WTC11 (cell line): ENCODE results near the gene TMEM108. TPM values are rescaled to one million over a fixed set of nuclear protein-coding genes. Genes with fewer than 3 reads are reported as not detected.

Experiments
- ATAC-seq: fragments of 200-7000 bp; cut with Tn5 transposase; 2 replicates; pipeline ENCODE4 v1.10.0; 2021; ENCODE audit warnings: mild to moderate bottlenecking, moderate library complexity
- CTCF ChIA-PET: fragments of 300-600 bp; sonication (Branson Sonifier 250); formaldehyde crosslinking; loops from one replicate; lab custom pipeline; 2021; ENCODE audit warnings: antibody characterized with exemption; lab: Charles Lee
- POLR2A ChIA-PET: fragments of 350-600 bp; sonication (Branson Sonifier 250); formaldehyde crosslinking; loops from one replicate; lab custom pipeline; 2021; ENCODE audit warnings: antibody characterized with exemption; lab: Charles Lee
- DNase-seq: peaks from one replicate; pipeline ENCODE4 v3.0.0; 2021; ENCODE audit warnings: low spot score
- H3K27ac Mint-ChIP-seq: 2 replicates; pipeline ENCODE4 v1.8.0; 2021; ENCODE audit warnings: mixed read lengths
- H3K27me3 Mint-ChIP-seq: 2 replicates; pipeline ENCODE4 v1.8.0; 2021; ENCODE audit warnings: low read depth, mild to moderate bottlenecking, moderate library complexity, mixed read lengths
- H3K36me3 Mint-ChIP-seq: 2 replicates; pipeline ENCODE4 v1.8.0; 2021; ENCODE audit warnings: mixed read lengths
- H3K4me1 Mint-ChIP-seq: 2 replicates; pipeline ENCODE4 v1.8.0; 2022; ENCODE audit warnings: mixed read lengths
- H3K4me3 Mint-ChIP-seq: 2 replicates; pipeline ENCODE4 v1.8.0; 2021; ENCODE audit warnings: mild to moderate bottlenecking, moderate library complexity, mixed read lengths
- H3K9me3 Mint-ChIP-seq: 2 replicates; pipeline ENCODE4 v1.8.0; 2021; ENCODE audit warnings: mixed read lengths
- CBFB ChIP-seq: sonication (generic); formaldehyde crosslinking; IDR thresholded peaks from 2 replicates; pipeline ENCODE4 v1.8.1; 2022; ENCODE audit warnings: mild to moderate bottlenecking, low read depth, missing genetic modification reagents
- EMX1 ChIP-seq: fragments of 250-450 bp; sonication (Bioruptor Pico); IDR thresholded peaks from 2 replicates; pipeline ENCODE4 v1.8.0; 2021; ENCODE audit warnings: mild to moderate bottlenecking
- FOXK1 ChIP-seq: sonication (generic); formaldehyde crosslinking; IDR thresholded peaks from 2 replicates; pipeline ENCODE4 v1.8.0; 2022; ENCODE audit warnings: mild to moderate bottlenecking, moderate library complexity, missing genetic modification reagents
- KAT7 ChIP-seq: sonication (generic); formaldehyde crosslinking; IDR thresholded peaks from 2 replicates; pipeline ENCODE4 v1.8.1; 2023; ENCODE audit warnings: missing genetic modification reagents, mild to moderate bottlenecking, borderline replicate concordance
- RELA ChIP-seq: sonication (generic); formaldehyde crosslinking; IDR thresholded peaks from 2 replicates; pipeline ENCODE4 v1.8.1; 2022; ENCODE audit warnings: missing genetic modification reagents, mild to moderate bottlenecking, borderline replicate concordance
- RORB ChIP-seq: fragments of 250-450 bp; sonication (Bioruptor Pico); IDR thresholded peaks from 2 replicates; pipeline ENCODE4 v1.9.0; 2021; ENCODE audit warnings: mild to moderate bottlenecking
- SMAD4 ChIP-seq: sonication (generic); formaldehyde crosslinking; IDR thresholded peaks from 2 replicates; pipeline ENCODE4 v1.8.0; 2022; ENCODE audit warnings: mild to moderate bottlenecking, missing genetic modification reagents
- SOX15 ChIP-seq: fragments of 250-450 bp; sonication (Bioruptor Pico); IDR thresholded peaks from 2 replicates; pipeline ENCODE4 v1.9.0; 2021; ENCODE audit warnings: mild to moderate bottlenecking
- SP1 ChIP-seq: sonication (generic); formaldehyde crosslinking; conservative IDR thresholded peaks from 2 replicates; pipeline ENCODE4 v1.8.1; 2022; ENCODE audit warnings: missing genetic modification reagents
- ZNF263 ChIP-seq: sonication (generic); formaldehyde crosslinking; IDR thresholded peaks from 2 replicates; pipeline ENCODE4 v1.8.1; 2022; ENCODE audit warnings: low read depth, mild to moderate bottlenecking, moderate library complexity, missing genetic modification reagents
- total RNA-seq: library from RNA; stranded (reverse); gene quantifications from 3 replicates; pipeline ENCODE4 v1.2.3, GENCODE V29; 2021
- TF ChIP-seq, protein P1 (sequence below): sonication (generic); formaldehyde crosslinking; IDR thresholded peaks from 2 replicates; pipeline ENCODE4 v1.8.0; 2023; ENCODE audit warnings: missing genetic modification reagents, mild to moderate bottlenecking, borderline replicate concordance
- TF ChIP-seq, protein P2 (sequence below): sonication (generic); formaldehyde crosslinking; IDR thresholded peaks from 2 replicates; pipeline ENCODE4 v1.8.1; 2022; ENCODE audit warnings: low read depth, missing genetic modification reagents, borderline replicate concordance
- TF ChIP-seq, protein P3 (sequence below): fragments of 250-450 bp; sonication (Bioruptor Pico); IDR thresholded peaks from 2 replicates; pipeline ENCODE4 v1.9.0; 2021; ENCODE audit warnings: moderate library complexity, mild to moderate bottlenecking, inconsistent platforms, borderline replicate concordance
- TF ChIP-seq, protein P4 (sequence below): sonication (generic); formaldehyde crosslinking; IDR thresholded peaks from 2 replicates; pipeline ENCODE4 v1.8.0; 2022; ENCODE audit warnings: mild to moderate bottlenecking, missing genetic modification reagents
- TF ChIP-seq, protein P5 (sequence below): sonication (generic); formaldehyde crosslinking; IDR thresholded peaks from 2 replicates; pipeline ENCODE4 v1.8.0; 2023; ENCODE audit warnings: mild to moderate bottlenecking, missing genetic modification reagents
- TF ChIP-seq, protein P6 (sequence below): sonication (generic); formaldehyde crosslinking; IDR thresholded peaks from 2 replicates; pipeline ENCODE4 v1.8.1; 2023; ENCODE audit warnings: mild to moderate bottlenecking, missing genetic modification reagents, moderate library complexity

TMEM108 gene
- total RNA-seq, 1 experiment from 2014 or later = 14.7 TPM

DNA sequence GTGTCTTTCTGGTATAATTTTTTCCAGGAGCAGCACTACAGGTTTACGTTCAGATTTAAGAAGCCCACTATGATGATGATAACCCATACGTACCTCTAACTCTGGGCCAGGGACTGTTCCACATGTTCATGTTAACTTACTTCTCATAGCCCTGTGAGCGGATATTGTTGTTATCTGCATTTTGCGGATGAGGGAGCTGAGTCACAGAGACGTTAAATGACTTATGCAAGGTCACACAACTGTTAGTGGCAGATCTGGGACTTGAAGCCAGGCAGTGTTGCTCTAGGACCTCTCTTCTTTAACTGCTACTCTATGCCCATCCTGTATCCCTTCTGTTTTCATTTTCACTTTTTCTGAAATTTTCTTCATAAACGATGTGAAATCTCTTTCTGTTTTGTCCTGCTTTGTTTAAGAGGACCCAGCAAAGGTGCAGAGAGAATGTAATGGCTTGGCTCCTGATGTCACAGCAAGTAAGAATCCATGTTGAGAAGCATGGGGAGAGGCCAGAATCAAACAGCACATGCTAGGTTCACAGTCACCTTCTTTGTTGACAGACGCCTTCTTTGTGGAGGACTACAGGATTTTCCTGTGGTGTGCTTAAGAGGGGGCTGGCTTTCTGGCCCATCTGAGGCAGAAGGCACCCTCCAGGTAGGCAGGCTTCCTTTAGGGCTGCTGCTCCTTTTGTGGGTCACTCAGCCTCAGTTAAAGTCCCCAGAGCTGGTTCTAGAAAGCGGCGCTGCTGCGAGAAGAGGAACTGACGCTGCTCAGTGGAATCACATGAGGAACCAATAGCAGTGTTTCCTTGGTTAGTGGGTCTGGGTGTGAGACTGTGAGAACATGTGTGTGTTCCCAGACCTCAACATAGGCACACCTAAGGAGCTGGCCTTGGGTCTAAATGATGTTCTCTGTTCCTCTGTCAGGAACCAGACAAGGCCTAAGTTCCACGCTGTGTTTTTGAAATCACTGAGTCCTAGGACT, 121.6 kb downstream of the TMEM108 start:
- Mint-ChIP-seq H3K36me3 (peaks cover 3% of the 10 kb centered on the region; the same call in 1 of the 2 replicates), H3K4me1 (peaks cover 3% of the 10 kb centered on the region; the same call in 1 of the 2 replicates), H3K27ac (no peak overlapping the region), H3K9me3 (peaks cover 4% of the 10 kb centered on the region), H3K27me3 (no peaks in the 10 kb centered on the region), H3K4me3 (no peak overlapping the region)
- CTCF ChIA-PET = interaction anchor here (1.4 kb wide), 1 partner anchor 434 kb away, joined by 3 read pairs; no protein-coding TSS in a partner anchor
- POLR2A ChIA-PET = no interaction called here
- TF ChIP-seq FOXK1 (CRISPR knock-in tag) (no peak), RELA (CRISPR knock-in tag) (no peak), CBFB (no peak), SMAD4 (CRISPR knock-in tag) (no peak), RORB (CRISPR knock-in tag) (no peak)
- TF ChIP-seq, protein P1, sequence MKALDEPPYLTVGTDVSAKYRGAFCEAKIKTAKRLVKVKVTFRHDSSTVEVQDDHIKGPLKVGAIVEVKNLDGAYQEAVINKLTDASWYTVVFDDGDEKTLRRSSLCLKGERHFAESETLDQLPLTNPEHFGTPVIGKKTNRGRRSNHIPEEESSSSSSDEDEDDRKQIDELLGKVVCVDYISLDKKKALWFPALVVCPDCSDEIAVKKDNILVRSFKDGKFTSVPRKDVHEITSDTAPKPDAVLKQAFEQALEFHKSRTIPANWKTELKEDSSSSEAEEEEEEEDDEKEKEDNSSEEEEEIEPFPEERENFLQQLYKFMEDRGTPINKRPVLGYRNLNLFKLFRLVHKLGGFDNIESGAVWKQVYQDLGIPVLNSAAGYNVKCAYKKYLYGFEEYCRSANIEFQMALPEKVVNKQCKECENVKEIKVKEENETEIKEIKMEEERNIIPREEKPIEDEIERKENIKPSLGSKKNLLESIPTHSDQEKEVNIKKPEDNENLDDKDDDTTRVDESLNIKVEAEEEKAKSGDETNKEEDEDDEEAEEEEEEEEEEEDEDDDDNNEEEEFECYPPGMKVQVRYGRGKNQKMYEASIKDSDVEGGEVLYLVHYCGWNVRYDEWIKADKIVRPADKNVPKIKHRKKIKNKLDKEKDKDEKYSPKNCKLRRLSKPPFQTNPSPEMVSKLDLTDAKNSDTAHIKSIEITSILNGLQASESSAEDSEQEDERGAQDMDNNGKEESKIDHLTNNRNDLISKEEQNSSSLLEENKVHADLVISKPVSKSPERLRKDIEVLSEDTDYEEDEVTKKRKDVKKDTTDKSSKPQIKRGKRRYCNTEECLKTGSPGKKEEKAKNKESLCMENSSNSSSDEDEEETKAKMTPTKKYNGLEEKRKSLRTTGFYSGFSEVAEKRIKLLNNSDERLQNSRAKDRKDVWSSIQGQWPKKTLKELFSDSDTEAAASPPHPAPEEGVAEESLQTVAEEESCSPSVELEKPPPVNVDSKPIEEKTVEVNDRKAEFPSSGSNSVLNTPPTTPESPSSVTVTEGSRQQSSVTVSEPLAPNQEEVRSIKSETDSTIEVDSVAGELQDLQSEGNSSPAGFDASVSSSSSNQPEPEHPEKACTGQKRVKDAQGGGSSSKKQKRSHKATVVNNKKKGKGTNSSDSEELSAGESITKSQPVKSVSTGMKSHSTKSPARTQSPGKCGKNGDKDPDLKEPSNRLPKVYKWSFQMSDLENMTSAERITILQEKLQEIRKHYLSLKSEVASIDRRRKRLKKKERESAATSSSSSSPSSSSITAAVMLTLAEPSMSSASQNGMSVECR (CRISPR knock-in tag) = no peak
- TF ChIP-seq, protein P2, sequence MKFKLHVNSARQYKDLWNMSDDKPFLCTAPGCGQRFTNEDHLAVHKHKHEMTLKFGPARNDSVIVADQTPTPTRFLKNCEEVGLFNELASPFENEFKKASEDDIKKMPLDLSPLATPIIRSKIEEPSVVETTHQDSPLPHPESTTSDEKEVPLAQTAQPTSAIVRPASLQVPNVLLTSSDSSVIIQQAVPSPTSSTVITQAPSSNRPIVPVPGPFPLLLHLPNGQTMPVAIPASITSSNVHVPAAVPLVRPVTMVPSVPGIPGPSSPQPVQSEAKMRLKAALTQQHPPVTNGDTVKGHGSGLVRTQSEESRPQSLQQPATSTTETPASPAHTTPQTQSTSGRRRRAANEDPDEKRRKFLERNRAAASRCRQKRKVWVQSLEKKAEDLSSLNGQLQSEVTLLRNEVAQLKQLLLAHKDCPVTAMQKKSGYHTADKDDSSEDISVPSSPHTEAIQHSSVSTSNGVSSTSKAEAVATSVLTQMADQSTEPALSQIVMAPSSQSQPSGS (CRISPR knock-in tag) = no peak
- TF ChIP-seq, protein P3, sequence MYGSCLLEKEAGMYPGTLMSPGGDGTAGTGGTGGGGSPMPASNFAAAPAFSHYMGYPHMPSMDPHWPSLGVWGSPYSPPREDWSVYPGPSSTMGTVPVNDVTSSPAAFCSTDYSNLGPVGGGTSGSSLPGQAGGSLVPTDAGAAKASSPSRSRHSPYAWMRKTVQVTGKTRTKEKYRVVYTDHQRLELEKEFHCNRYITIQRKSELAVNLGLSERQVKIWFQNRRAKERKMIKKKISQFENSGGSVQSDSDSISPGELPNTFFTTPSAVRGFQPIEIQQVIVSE (CRISPR knock-in tag) = no peak
- ATAC-seq (no peak), DNase-seq (no peak)

DNA sequence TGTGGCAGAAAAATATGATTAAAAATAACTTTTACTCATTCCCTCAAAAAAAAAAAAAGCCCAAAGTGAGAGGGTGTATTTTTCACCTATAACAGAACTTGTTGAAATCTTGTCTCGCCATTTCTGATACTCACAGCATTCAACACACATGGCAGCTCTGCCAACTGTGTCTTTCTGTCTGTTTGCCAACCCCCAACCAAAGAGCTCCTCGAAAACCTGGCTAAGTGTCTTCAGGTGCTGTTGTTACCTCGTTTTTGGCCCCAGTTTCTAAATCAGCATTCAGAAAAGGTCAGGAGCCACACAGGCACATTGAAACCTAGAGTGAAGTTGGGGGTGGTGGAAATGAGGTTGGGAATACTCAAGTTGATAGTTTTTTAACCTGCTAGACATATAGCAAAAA, 123.5 kb downstream of the TMEM108 start:
- Mint-ChIP-seq H3K27me3 (no peaks in the 10 kb centered on the region), H3K4me3 (no peak overlapping the region), H3K27ac (no peak overlapping the region), H3K36me3 (peaks cover 4% of the 10 kb centered on the region; the same call in 1 of the 2 replicates), H3K9me3 (peaks cover 8% of the 10 kb centered on the region; the same call in 1 of the 2 replicates), H3K4me1 (peaks cover 3% of the 10 kb centered on the region; the same call in 1 of the 2 replicates)
- CTCF ChIA-PET = no interaction called here
- POLR2A ChIA-PET = no interaction called here
- DNase-seq = no peak
- TF ChIP-seq SOX15 (CRISPR knock-in tag) (no peak), SMAD4 (CRISPR knock-in tag) (no peak), ZNF263 (CRISPR knock-in tag) (no peak), RELA (CRISPR knock-in tag) (no peak), EMX1 (CRISPR knock-in tag) (no peak), KAT7 (CRISPR knock-in tag) (no peak), RORB (CRISPR knock-in tag) (no peak), SP1 (CRISPR knock-in tag) (no peak)
- TF ChIP-seq, protein P4, sequence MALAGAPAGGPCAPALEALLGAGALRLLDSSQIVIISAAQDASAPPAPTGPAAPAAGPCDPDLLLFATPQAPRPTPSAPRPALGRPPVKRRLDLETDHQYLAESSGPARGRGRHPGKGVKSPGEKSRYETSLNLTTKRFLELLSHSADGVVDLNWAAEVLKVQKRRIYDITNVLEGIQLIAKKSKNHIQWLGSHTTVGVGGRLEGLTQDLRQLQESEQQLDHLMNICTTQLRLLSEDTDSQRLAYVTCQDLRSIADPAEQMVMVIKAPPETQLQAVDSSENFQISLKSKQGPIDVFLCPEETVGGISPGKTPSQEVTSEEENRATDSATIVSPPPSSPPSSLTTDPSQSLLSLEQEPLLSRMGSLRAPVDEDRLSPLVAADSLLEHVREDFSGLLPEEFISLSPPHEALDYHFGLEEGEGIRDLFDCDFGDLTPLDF (CRISPR knock-in tag) = no peak
- TF ChIP-seq, protein P5, sequence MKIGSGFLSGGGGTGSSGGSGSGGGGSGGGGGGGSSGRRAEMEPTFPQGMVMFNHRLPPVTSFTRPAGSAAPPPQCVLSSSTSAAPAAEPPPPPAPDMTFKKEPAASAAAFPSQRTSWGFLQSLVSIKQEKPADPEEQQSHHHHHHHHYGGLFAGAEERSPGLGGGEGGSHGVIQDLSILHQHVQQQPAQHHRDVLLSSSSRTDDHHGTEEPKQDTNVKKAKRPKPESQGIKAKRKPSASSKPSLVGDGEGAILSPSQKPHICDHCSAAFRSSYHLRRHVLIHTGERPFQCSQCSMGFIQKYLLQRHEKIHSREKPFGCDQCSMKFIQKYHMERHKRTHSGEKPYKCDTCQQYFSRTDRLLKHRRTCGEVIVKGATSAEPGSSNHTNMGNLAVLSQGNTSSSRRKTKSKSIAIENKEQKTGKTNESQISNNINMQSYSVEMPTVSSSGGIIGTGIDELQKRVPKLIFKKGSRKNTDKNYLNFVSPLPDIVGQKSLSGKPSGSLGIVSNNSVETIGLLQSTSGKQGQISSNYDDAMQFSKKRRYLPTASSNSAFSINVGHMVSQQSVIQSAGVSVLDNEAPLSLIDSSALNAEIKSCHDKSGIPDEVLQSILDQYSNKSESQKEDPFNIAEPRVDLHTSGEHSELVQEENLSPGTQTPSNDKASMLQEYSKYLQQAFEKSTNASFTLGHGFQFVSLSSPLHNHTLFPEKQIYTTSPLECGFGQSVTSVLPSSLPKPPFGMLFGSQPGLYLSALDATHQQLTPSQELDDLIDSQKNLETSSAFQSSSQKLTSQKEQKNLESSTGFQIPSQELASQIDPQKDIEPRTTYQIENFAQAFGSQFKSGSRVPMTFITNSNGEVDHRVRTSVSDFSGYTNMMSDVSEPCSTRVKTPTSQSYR = no peak
- TF ChIP-seq, protein P6, sequence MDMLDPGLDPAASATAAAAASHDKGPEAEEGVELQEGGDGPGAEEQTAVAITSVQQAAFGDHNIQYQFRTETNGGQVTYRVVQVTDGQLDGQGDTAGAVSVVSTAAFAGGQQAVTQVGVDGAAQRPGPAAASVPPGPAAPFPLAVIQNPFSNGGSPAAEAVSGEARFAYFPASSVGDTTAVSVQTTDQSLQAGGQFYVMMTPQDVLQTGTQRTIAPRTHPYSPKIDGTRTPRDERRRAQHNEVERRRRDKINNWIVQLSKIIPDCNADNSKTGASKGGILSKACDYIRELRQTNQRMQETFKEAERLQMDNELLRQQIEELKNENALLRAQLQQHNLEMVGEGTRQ (CRISPR knock-in tag) = no peak
- ATAC-seq = no peak
